ENCODE data around the gene OR51A7. TPM values are rescaled to one million over a fixed set of nuclear protein-coding genes. Genes with fewer than 3 reads are reported as not detected.

Gene OR51A7
- total and polyA plus RNA-seq, 2 of the 8 experiments (the other 6 are each of a cell fraction or from before 2014, with no cell fraction given), result not detected

DNA sequence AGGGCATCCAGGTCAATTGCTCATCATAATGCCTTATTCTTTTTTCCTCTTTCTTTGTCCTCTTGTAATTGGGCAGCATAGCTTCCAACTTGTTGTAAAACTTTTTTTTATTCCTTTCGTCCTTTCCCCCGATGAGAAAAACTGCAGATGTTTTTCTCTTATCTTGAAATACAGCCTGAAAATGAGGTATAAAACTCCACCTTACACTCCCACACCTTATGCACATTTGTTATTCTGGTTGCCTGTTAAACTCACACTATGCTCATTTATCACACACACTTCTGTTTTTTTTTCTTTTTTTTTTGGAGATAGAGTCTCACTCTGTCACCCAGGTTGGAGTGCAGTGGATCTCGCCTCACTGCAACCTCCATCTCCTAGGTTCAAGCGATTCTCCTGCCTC lies 53.8 kb downstream of the OR51A7 start (continued):
- no peak for TF ChIP-seq CHD7 (IDR thresholded peaks at IDR 0.05; ENCODE audit: insufficient replicate concordance, low read length)
- TF ChIP-seq NANOG (IDR thresholded peaks at IDR 0.05; ENCODE audit: insufficient read depth, low read depth, low read length, poor library complexity, severe bottlenecking), result no peak
- no peak for TF ChIP-seq CTBP2 (IDR thresholded peaks at IDR 0.05; ENCODE audit: borderline replicate concordance, insufficient read depth, insufficient read length, low read length)
- no peak for TF ChIP-seq POLR2A (IDR thresholded peaks at IDR 0.05; ENCODE audit: control extremely low read depth in 1 of 2, low read depth in 2 of 2, low read length in 2 of 2)
- no peak for TF ChIP-seq TEAD4 (IDR thresholded peaks at IDR 0.05; ENCODE audit: low read depth, low read length)
- no peak for TF ChIP-seq KDM5A (IDR thresholded peaks at IDR 0.05; ENCODE audit: low read length)
- TF ChIP-seq YY1 (IDR thresholded peaks at IDR 0.05; ENCODE audit: low read depth, low read length), result no peak

Data from H1 (cell line).